Measurements from ENCODE around the gene PTPRD.

PTPRD gene

DNA sequence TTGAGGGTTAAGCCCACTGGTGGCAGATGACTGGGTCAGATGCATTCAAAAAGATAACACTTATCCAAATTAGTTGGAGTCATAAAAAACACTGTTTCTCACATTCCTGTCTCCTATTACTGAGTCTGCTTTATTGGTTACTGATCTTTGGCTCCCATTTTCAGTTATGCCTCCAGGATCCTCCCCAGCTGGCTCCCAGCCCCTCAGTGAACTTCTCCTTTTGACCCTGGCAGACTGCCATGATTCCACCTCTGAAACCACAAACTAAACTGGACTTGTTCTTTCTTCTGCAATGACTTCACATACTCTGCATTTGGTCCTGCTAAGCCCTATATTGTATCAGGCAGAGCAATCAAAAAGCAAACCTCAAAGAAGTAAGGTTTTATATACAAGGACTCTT lies 1952.4 kb downstream of the PTPRD start (continued):
- peak; percentile 73; the same call in 1 of the 2 replicates for TF ChIP-seq MZF1 (tag by site-specific recombination; IDR thresholded peaks at IDR 0.05; ENCODE audit: borderline replicate concordance)
- no peak for TF ChIP-seq ZNF24 (tag by site-specific recombination; IDR thresholded peaks at IDR 0.05)
- TF ChIP-seq ZNF366 (tag by site-specific recombination; conservative IDR thresholded peaks at IDR 0.05) = 0 out of 2 replicates have a peak, but pooled peaks have one; percentile 24
- no peak for TF ChIP-seq ZNF174 (tag by site-specific recombination; IDR thresholded peaks at IDR 0.05)
- no peak for TF ChIP-seq ZNF624 (tag by site-specific recombination; IDR thresholded peaks at IDR 0.05)
- TF ChIP-seq WT1 (tag by site-specific recombination; IDR thresholded peaks at IDR 0.05) = peak; percentile 66
- no peak for TF ChIP-seq PATZ1 (tag by site-specific recombination; IDR thresholded peaks at IDR 0.05)
- TF ChIP-seq, protein P1, sequence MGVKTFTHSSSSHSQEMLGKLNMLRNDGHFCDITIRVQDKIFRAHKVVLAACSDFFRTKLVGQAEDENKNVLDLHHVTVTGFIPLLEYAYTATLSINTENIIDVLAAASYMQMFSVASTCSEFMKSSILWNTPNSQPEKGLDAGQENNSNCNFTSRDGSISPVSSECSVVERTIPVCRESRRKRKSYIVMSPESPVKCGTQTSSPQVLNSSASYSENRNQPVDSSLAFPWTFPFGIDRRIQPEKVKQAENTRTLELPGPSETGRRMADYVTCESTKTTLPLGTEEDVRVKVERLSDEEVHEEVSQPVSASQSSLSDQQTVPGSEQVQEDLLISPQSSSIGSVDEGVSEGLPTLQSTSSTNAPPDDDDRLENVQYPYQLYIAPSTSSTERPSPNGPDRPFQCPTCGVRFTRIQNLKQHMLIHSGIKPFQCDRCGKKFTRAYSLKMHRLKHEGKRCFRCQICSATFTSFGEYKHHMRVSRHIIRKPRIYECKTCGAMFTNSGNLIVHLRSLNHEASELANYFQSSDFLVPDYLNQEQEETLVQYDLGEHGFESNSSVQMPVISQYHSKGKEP (tag by site-specific recombination; IDR thresholded peaks at IDR 0.05) = no peak
- TF ChIP-seq ZNF23 (tag by site-specific recombination; IDR thresholded peaks at IDR 0.05; ENCODE audit: borderline replicate concordance) = no peak
- TF ChIP-seq ZNF324 (tag by site-specific recombination; IDR thresholded peaks at IDR 0.05) = no peak
- TF ChIP-seq ZNF529 (tag by site-specific recombination; IDR thresholded peaks at IDR 0.05; ENCODE audit: insufficient replicate concordance) = no peak
- no peak for TF ChIP-seq GLI2 (tag by site-specific recombination; IDR thresholded peaks at IDR 0.05; ENCODE audit: borderline replicate concordance, low read depth)
- 0 out of 2 replicates have a peak, but pooled peaks have one; percentile 48 for TF ChIP-seq IKZF3 (tag by site-specific recombination; IDR thresholded peaks at IDR 0.05)
- peak; percentile 24; the same call in 1 of the 2 replicates for TF ChIP-seq KLF10 (tag by site-specific recombination; IDR thresholded peaks at IDR 0.05)
- TF ChIP-seq, protein P2, sequence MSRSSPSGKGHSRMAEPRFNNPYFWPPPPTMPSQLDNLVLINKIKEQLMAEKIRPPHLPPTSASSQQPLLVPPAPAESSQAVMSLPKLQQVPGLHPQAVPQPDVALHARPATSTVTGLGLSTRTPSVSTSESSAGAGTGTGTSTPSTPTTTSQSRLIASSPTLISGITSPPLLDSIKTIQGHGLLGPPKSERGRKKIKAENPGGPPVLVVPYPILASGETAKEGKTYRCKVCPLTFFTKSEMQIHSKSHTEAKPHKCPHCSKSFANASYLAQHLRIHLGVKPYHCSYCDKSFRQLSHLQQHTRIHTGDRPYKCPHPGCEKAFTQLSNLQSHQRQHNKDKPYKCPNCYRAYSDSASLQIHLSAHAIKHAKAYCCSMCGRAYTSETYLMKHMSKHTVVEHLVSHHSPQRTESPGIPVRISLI (tag by site-specific recombination; IDR thresholded peaks at IDR 0.05) = no peak
- no peak for TF ChIP-seq EGR2 (tag by site-specific recombination; IDR thresholded peaks at IDR 0.05; ENCODE audit: low read depth)
- TF ChIP-seq ZNF76 (tag by site-specific recombination; IDR thresholded peaks at IDR 0.05; ENCODE audit: borderline replicate concordance, low read depth) = no peak
- TF ChIP-seq ZNF48 (tag by site-specific recombination; IDR thresholded peaks at IDR 0.05) = no peak
- 0 out of 2 replicates have a peak, but pooled peaks have one; percentile 16 for TF ChIP-seq ZEB2 (tag by site-specific recombination; IDR thresholded peaks at IDR 0.05)
- no peak for TF ChIP-seq ZNF214 (tag by site-specific recombination; IDR thresholded peaks at IDR 0.05; ENCODE audit: borderline replicate concordance)
- no peak for TF ChIP-seq KLF1 (tag by site-specific recombination; IDR thresholded peaks at IDR 0.05)
- TF ChIP-seq TSHZ1 (tag by site-specific recombination; IDR thresholded peaks at IDR 0.05; ENCODE audit: borderline replicate concordance) = no peak
- no peak for TF ChIP-seq ZNF558 (tag by site-specific recombination; IDR thresholded peaks at IDR 0.05)
- no peak; the same call in 1 of the 2 replicates for TF ChIP-seq ZNF518A (tag by site-specific recombination; conservative IDR thresholded peaks at IDR 0.05; ENCODE audit: low read depth)
- TF ChIP-seq ZNF585B (tag by site-specific recombination; IDR thresholded peaks at IDR 0.05) = no peak
- TF ChIP-seq GLIS2 (tag by site-specific recombination; IDR thresholded peaks at IDR 0.05) = no peak
